NCI-H128 (cell line): ENCODE results near the gene RNASET2.
"Not testable (repeated sequence)": the region's sequence is repeated elsewhere in the genome, so short reads cannot be mapped to it uniquely, and the experiment has no call there.

Experiments used
- DNase-seq: peaks from one replicate; lab custom pipeline; 2025; ENCODE audit not compliant: unreplicated experiment; lab: John Stamatoyannopoulos, UW

RNASET2 gene

DNA sequence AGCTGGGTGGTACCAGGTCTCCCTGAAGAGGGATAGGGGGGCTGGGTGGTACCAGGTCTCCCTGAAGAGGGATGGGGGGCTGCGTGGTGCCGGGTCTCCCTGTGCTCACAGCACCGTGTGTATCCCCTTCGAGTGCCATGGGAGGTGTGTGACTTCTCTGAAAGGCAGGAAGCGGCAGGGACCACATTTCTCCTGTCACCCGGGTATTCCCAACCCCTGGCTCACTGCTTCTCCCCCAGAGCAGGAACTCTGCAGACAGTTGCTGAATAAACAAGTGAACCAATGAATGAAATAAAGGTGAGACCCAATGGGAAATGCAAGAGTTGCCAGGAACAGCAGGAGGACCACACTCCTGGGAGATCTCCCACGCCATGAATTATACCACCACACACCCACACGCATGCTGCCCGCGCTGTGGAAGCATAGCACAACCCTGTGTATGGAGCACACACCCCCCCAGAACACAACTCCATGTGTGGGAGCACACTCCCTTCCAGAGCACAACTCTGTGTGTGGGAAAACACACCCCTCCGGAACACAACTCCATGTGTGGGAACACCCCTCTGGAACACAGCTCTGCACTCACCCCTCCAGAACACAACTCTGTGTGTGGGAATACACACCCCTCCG lies 50.7 kb downstream of the RNASET2 start:
- DNase-seq: no peak

DNA sequence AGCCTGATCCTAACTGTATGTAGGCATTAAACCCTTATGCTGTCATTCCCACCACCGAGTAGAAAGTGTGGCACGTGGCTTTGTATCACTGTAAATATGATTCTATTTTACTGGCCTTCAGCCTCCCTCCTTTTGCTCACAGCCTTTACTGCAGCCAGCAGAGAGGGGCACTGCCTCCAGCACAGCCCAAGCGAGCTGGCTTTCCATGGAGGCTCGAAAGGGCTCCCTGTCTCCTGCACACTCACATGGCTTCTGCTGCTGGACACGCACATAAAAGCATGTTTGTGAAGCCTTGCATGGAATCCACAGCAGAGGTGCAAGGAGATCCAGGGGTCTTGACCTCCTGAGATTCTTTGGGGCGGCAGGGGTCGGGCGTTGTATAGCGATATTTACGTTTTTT lies 51.3 kb downstream of the RNASET2 start:
- DNase-seq: no peak

DNA sequence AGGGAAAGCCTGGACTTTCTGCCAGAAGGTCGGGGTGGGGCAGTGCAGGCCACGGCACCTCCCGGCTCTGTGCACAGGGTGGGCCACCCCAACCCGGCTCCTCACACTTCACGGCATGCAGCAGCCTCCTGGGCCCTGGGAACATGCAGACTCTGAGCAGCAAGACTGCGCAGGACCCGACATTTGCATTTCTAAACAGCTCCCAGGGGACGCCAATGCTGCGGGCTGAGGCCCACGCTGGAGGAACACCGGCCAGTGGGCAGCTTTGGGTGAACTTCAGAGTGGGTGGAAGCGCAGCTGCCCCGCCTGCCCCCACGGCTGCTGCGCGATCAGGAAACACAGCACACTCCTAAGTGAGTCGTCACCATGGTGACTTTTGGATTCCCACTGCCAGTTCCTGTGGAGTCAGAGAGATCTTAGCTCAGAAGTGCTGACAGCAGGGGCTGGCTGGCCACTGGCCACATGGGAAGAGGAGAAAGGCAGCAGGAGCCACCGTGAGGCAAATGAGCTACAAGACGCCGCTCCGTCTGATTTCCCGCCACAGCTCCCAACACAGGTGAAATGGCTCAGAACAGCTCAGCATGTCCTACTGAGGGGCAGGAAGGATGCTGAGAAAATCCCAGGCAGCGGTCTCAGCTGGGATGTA lies 52.1 kb downstream of the RNASET2 start:
- no peak for DNase-seq

DNA sequence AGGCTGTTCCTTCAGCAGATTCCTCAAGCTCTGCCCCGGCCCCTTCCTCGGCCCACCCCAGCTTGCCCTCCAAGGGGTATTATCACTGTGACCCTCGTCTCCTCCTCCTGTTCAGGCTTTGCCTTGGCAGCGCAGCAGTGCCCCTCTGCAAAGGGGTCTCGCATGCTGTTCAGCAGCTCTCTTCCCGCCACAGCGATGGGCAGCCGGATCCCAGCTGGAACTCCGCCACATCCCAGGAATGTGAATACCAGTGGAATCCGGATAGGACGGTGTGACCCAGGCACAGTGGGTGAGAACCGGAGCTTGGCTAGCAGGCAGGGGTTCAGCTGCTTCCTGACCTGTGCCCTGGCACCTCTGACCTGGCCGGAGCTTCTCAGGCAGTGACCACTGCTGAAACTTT lies 52.9 kb downstream of the RNASET2 start:
- DNase-seq: no peak

DNA sequence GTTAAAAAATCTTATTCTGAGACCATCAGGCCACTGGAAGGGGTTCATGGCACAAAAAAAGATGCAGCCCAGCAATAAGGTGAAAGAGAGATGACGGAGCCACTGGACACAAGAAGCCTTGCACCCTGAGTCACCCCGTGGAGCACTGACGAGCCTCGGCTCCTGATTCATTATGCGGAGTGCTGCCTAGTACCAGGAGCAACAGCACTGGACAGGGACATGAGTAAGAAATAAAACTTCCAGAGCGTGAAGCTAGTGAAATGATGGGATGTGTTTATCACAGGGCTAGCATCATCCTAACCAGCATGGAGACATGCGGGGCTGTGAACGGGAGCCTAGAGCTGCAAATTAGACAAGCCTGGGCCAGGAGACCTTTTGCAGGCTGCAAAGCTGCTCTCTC lies 53.3 kb downstream of the RNASET2 start:
- no peak for DNase-seq

DNA sequence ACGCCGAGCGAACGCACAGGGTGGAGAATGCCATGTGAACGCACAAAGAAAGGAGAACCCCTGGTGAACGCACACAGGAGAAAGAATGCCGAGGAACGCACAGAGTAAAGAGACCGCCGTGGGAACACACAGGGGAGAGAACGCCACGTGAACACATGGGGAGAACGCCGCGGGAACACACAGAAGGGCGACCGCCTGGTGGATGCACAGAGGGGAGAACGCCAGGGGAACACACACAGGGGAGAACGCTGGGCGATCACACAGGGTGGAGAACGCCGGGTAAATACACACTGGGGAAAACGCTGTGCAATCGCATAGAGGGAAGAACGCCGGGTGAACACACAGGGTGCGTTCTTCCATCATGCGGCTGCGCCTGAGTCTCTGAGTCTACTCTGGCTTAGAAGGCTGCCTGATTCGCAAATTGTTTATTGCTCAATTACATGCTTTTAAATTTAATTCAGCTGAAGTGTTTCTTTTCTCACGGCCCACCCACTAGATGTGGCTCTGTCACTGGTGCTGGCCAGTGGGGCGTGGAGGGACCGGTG lies 54.1 kb downstream of the RNASET2 start:
- DNase-seq: no peak

DNA sequence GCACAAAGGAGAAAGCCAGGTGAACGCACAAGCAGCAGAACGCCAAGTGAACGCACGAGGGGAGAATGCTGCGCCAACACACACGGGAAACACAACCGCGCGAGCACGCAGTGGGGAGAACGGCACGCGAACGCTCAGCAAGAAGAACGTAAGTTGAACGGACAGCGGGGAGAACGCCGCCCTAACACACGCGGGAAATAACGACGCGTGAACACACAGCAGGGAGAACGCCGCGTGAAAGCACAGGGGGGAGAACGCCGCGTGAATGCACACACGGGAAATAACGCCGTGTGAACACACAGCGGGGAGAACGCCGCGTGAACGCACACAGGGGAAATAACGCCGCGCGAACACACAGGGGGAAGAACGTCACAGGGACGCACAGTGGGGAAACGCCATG lies 54.7 kb downstream of the RNASET2 start:
- DNase-seq: no peak

DNA sequence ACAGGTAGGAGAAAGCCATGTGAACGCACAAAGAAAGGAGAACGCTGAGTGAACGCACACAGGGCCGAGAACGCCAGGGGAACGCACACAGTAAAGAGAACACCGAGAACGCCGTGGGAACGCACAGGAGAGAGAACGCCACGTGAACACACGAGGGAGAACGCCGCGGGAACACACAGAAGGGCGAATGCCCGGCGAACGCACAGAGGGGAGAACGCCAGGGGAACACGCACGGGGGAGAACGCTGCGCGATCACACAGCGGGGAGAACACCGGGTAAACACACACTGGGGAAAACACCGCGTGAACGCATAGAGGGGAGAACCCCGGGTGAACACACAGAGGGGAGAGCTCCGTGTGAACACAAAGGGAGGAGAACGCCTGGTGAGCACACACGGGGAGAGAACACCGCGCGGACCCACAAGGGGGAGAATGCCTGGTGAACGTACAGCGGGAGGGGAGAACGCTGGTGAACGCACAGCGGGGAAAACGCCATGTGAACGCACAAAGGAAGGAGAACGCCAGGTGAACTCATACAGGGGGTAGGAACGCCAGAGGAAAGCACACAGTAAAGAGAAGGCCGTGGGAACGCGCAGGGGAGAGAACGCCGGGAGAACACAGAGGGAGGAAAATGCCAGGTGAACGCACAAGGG lies 55.3 kb downstream of the RNASET2 start:
- no peak for DNase-seq

DNA sequence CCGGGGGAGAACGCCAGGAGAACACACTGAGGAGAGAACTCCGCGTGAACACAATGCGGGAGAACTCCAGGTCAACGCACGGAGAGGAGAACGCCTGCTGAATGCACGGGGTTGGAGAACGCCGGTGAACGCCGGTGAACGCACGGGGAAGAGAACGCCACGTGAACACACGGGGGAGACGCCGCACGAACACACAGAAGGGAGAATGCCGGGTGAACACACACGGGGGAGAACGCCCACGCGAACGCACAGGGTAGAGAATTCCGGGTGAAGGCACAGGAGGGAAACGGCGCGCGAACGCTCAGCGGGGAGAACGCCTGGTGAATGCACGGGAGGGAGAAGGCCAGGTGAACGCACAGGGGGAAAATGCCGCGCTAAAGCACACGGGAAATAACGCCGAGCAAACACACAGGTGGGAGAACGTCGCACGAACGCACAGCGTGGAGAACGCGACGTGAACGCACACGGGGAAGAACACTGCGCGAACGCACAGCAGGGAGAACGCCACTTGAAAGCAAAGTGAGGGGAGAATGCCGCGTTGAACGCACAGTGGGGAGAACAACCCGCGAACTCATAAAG lies 56.1 kb downstream of the RNASET2 start:
- DNase-seq: no peak

DNA sequence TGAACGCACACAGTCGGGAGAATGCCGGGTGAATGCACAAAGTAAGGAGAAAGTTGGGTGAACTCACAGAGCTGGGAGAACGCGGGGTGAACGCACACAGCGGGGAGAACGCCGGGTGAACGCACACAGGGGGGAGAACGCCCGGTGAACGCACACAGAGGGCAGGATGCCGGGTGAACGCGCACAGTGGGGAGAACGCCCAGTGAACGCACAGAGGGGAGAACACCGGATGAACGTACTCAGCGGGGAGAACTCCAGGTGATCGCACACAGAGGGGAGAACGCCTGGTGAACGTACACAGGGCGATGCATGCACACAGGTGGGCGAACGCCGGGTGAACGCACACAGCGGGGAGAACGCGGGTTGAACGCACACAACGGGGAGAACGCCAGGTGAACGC lies 57.4 kb downstream of the RNASET2 start:
- DNase-seq: no peak

DNA sequence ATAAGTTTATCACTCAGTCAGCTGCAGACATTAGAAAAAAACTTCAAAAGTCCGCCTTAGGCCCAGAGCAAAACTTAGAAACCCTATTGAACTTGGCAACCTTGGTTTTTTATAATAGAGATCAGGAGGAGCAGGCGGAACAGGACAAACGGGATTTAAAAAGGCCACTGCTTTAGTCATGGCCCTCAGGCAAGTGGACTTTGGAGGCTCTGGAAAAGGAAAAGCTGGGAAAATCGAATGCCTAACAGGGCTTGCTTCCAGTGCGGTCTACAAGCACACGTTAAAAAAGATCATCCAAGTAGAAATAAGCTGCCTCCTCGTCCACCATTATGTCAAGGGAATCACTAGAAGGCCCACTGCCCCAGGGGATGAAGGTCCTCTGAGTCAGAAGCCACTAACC lies 61.7 kb downstream of the RNASET2 start:
- not testable (repeated sequence) for DNase-seq

DNA sequence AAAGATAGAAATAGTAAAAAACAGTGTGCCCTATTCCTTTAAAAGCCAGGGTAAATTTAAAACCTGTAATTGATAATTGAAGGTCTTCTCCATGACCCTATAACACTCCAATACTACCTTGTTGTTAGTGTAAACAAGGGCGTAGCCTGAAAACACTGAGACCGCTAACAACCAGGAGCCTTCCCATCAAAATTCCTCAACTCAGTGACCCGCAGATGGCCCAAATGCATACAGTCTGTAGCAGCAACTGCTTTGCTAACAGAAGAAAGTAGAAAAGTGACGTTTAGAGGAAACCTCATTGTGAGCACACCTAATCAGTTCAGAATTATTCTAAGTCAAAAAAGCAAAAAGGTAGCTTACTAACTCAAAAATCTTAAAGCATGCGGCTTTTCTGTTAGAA lies 63.9 kb downstream of the RNASET2 start:
- DNase-seq: not testable (repeated sequence)

DNA sequence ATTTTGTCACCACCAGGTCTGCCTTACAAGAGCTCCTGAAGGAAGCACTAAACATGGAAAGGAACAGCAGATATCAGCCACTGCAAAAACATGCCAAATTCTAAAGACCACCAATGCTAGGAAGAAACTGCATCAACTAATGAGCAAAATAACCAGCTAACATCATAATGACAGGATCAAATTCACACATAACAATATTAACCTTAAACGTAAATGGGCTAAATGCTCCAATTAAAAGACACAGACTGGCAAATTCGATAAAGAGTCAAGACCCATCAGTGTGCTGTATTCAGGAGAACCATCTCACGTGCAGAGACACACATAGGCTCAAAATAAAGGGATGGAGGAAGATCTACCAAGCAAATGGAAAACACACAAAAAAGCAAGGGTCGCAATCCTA lies 69.6 kb downstream of the RNASET2 start:
- not testable (repeated sequence) for DNase-seq

DNA sequence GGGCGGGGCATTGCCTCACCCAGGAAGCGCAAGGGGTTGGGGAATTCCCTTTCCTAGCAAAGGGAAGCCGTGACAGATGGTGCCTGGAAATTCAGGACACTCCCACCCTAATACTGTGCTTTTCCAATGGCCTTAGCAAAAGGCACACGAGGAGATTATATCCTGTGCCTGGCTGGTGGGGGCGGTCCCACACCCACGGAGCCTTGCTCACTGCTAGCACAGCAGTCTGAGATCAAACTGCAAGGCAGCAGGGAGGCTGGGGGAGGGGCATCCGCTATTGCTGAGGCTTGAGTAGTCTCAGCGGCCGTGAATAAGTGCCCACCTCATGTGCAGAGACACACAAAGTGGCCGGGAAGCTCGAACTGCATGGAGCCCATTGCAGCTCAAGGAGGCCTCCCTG lies 71.4 kb downstream of the RNASET2 start:
- DNase-seq: not testable (repeated sequence)

DNA sequence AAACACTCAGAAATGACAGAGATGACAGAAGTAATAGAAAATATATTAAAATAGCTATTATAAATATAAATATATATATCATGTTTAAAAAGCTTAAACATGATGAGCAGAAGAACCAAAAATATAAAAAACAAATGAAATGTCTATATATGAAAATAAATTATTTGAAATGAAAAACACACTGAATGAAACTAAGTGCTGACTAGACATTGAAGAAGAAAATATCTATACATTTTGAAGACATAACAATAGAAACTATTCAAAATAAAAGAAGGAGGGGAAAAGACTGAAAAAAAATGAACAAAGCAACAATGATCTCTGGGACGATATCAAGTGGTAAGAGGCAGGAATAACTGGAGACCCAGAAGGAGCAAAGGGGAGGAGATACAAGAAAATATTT lies 76.8 kb downstream of the RNASET2 start:
- DNase-seq: no peak
